Skin of body (tissue), 3 donors: ENCODE data around the gene DOCK11. TPM values are rescaled to one million over a fixed set of nuclear protein-coding genes. Genes with fewer than 3 reads are reported as not detected.
"Not testable (repeated sequence)": the region's sequence is repeated elsewhere in the genome, so short reads cannot be mapped to it uniquely, and the experiment has no call there.

Experiments
- DNase-seq: peaks from one replicate; lab custom pipeline; 2025; lab: John Stamatoyannopoulos, UW
- small RNA-seq: library from RNA; depleted of rRNA; stranded (forward); fragments of <200 nt; gene quantifications from one replicate; pipeline ENCODE3, GENCODE V24; 2014; ENCODE audit warnings: low replicate concordance
- total RNA-seq: library from RNA; depleted of rRNA; stranded (reverse); fragments of >200 nt; gene quantifications from one replicate; pipeline ENCODE4 v1.2.3, GENCODE V29; 2014

Gene DOCK11
- total RNA-seq, 1 donor from 2014 or later, result 25.7 TPM

DNA sequence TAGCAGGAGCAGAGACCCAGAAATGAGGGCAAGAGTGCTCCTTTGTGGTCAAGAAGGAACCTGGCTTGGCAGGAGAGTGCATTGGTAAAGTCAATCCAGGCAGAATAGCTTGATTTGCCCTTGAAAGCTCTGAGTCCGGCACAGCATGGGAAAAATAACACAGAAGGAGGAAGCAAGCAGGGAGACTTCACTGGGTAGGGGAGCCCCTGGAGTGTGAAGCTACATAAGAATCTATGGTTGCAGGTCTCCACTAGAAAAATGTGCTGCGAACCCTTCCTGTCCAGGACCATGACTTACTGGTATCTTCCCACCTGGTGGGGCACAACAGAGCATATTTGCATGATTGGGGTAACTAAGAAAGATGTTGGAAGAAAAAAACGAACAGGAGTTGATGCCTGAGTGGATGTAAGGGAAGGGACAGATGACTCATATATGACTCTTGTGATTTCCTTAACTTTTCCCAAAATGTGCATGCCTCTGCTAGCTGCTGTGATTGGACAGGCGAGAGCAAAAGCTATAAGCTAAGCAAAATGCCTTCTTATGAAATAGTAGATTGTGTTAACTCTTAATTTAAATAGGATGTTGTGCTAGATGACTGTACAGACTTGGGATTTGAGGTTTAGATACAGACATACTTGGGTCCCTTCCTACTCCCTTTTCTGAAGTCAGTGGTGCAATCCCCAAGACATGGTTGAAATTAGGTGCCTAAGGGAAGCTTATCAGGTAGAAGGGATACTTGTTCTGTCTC, 235.1 kb downstream of the DOCK11 start:
- no peak for DNase-seq

DNA sequence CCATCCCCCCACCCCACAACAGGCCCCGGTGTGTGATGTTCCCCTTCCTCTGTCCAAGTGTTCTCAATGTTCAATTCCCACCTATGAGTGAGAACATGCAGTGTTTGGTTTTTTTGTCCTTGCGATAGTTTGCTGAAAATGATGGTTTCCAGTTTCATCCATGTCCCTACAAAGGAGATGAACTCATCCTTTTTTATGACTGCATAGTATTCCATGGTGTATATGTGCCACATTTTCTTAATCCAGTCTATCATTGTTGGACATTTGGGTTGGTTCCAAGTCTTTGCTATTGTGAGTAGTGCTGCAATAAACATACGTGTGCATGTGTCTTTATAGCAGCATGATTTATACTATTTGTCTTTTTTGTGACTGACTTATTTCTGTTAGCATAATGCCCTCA, 236.9 kb downstream of the DOCK11 start:
- DNase-seq, result not testable (repeated sequence)

DNA sequence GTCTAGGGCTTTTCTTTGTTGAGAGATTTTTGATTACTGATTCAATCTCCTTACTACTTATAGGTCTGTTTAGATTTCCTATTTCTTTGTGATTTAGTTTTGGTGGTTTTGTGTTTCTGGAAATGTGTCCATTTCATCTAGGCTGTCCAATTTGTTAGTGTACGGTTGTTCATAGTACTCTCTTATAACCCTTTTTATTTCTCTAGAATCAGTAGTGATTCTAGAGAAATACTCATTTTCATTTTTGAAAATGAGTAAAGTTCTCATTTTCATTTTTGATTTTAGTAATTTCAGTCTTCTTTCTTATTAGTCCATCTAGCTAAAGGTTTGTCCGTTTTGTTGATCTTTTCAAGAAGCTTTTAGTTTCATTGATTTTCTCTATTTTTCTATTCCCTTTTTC, 239.3 kb downstream of the DOCK11 start:
- no peak for DNase-seq

Small RNAs within 50 kb of the gene (small RNA-seq; reads per million reads assigned to genes)
- gene RF00019, result not detected

Other genes with a start within 250 kb of the DOCK11 start
- 14.0 TPM for gene WDR44, start 149.7 kb upstream of the DOCK11 start, total RNA-seq
- 22.5 TPM for gene IL13RA1, start 231.8 kb downstream of the DOCK11 start, total RNA-seq